SK-MEL-5 (cell line): ENCODE results near the gene GMPS. TPM values are rescaled to one million over a fixed set of nuclear protein-coding genes. Genes with fewer than 3 reads are reported as not detected.
"Not testable (repeated sequence)": the region's sequence is repeated elsewhere in the genome, so short reads cannot be mapped to it uniquely, and the experiment has no call there.

ENCODE experiments used
- DNase-seq: peaks from one replicate; pipeline ENCODE4 v3.0.0-alpha.2; 2016; ENCODE audit warnings: low read depth, low spot score
- in situ Hi-C: cut with HindIII; loops from 2 replicates; pipeline ENCODE4 v1.10.0; 2016; ENCODE audit warnings: low sequenced_read_pairs, high pct_unique_total_duplicates, low pct_unique_long_range_greater_than_20kb
- total RNA-seq: library from RNA; depleted of rRNA; stranded (reverse); fragments of >200 nt; shearing (Covaris generic); gene quantifications from 2 replicates; pipeline ENCODE4 v1.2.3, GENCODE V29; 2014; rRNA removed

Gene GMPS
- total RNA-seq, 1 experiment from 2014 or later = 49.6 TPM

DNA sequence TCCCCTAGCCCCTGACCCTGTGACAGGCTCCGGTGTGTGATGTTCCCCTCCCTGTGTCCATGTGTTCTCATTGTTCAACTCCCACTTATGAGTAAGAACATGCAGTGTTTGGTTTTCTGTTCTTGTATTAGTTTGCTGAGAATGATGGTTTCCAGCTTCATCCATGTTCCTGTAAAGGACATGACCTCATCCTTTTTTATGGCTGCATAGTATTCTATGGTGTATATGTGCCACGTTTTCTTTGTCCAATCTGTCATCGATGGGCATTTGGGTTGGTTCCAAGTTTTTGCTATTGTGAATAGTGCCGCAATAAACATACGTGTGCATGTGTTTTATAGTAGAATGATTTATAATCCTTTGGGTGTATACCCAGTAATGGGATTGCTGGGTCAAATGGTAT is 90.6 kb downstream of the GMPS start:
- in situ Hi-C loops = not testable (repeated sequence)

DNA sequence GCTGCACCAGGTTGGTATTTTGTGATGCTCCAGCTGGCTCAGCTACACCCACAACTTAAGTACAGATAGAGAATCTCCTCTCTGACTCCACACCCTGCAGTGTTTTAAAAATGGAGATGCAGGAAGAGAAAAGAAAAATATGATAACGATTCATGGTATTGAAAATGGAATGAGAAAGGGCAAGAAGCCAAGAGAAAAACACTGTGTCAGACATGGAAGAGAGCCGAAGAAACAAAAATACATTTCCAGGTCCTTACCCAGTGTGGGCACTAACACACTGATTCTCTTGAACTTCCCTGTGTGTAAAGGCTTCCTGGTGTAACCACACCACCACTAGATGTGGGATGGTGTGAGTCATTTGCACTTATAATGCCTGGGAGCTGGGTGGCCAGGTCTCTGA is 93.1 kb downstream of the GMPS start:
- in situ Hi-C loops = no loop called here
- no peak for DNase-seq

More for the DNA sequence above, 90.6 kb downstream of the GMPS start:
- not testable (repeated sequence) for DNase-seq

DNA sequence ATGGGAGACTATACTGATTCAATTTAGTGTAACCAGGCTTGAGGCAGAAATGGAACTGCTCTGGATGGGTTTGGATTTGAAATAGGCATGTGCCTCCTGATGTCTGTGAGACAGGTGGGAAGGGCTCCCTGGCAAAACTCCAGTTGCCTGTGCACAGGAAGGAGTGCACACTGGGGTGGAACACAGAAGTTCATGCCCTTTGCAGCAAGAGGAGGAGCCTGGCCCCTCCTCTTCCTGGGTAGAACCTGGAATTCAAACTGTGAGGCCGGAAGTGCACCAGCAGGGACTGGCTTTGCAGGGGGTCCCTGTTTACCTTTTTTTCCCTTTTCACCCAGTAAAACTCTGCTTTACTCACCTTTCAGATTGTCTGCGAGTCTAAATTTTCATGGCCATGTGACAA is 99.9 kb downstream of the GMPS start:
- DNase-seq = no peak
- in situ Hi-C loops = no loop called here

DNA sequence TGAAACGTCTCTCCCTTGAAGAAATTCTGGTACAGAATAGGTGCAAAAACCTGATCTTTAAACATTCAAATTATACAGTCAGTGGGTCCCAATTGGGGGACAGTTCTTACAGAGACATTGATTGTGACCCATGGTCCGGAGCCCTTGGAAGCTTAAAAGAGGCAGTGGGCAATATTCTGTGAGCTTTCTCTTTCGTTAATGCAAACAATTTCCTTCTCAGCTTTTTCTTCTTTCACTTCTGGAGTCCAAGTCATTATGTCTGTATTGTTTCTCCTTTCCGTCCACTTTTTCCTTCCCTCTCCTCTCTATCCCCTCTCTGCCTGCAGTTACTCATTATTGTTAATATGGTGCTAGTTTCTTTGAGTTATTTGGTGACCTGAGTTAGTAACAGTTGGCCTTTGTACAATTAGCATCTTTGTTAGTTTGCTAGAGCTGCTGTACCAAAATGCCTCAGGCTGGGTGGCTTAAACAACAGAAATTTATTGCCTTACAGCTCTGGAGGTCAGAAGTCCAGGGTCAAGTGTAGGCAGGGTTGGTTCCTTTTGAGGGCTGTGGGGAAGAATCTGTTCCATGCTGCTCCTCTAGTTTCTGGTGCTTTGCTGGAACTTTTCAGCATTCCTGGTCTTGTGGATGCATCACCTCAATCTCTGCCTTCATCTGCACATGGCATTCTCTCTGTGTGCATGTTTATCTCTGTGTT is 102.6 kb downstream of the GMPS start:
- no peak for DNase-seq
- in situ Hi-C loops = no loop called here

DNA sequence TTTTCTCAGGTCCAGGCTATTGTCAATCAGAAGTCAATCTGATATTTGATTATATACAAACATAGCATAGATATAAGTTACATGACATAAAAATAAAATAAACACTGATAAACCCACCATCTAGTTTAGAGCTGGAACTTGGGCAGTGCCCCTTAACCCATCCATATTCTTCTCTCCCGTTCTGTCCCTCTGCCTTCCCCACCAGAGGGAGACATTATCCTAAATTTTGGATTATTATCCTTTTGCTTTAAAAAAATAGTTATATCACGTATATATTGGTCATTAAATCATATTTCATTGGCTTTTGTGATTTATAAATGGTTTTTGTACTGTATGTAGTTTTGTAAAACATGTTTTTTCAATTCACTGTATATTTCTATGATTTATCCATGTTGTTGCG is 107.9 kb downstream of the GMPS start:
- DNase-seq = peak; percentile 42
- in situ Hi-C loops = no loop called here

DNA sequence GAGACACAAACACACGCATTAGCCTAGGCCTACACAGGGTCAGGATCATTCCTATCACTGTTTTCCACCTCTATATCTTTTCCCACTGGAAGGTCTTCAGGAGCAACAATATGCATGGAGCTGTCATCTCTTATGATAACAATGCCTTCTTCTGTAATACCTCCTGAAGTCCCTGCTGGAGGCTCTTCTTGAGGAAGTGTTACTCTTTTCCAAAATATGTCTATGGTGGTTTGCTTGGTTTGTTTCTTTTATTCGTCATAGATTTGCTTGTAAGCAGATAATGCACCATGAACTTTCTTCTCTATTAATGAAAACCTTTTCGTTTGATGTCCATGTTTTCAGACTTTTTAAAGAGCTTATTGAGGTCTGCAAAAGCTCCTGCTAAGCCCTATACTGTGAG is 109.3 kb downstream of the GMPS start:
- in situ Hi-C loops = no loop called here

DNA sequence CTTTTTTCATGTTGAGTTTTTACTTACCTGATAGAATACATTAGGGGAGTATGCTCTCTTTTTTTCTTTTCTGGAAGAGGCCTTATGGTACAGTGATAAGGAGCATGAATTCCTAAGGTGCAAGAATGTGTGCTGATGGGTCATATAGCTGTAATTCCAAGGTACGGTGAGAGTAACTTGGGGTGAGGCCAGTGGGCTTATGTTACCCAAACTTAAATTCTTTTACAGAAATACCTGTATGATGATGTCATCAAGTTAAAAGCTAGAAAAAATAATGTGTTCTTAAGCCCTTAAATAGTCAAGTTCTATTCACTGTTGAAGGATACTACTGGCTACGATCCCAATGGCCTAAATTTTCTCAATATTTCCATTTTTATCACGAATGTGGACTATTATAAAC is 111.2 kb downstream of the GMPS start:
- no peak for DNase-seq
- in situ Hi-C loops = no loop called here

More for the DNA sequence above, 109.3 kb downstream of the GMPS start:
- peak; percentile 7 for DNase-seq

DNA sequence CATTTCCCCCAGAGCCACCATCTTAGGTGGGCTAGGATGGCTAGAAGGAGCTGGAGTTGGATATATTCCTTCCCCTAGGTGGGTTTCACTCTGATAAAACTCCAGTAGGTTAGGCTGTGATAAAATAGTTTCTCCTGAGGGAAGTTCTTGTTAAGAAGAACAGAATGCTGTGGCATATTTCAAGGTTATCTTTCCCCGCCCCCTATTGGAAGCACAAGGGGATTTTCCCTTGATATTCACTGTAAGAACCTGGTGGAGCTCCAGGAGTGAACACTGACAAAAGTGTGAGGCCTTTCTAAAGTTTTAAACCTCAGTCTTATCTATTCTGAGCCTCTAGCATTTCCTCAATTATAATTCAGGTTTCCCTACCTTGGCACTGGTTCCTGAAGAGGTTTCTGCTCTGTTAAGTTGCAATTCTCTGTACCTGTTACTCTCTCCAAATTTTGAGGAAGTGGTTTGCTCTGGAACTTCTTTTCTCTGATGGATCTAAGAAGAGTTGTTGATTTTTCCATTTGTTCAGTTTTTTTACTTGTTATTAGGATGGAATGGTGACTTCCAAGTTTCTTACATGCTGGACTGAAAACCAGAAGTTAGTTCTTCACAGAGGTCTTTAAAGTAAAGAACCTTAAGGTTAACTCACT is 113.5 kb downstream of the GMPS start:
- in situ Hi-C loops = no loop called here
- peak; percentile 15 for DNase-seq

DNA sequence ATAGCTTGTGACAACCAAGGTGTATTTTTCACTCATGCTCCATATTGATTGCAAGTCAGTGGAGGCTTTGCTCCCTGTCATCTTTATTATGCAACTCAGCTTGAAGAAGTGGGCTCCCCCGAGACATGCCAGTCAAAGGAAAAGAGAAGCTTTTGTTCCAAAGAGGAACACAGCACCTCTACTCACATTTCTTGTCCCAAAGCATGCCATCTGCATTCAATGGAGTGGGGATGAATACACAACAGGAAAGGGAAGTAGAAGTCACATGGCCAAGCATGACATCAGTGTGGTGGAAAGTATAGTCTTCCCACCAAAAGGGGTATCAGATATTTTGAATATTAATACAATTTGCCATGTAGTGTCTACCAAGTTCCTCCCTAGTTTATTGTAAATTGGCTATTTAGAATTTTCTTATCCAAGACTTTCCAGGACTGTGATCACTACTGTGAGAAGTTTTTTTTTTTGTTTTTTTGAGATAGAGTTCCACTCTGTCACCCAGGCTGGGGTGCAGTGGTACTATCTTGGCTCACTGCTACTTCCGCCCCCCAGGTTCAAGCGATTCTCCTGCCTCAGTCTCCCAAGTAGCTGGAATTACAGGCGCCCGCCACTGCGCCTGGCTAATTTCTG is 114.5 kb downstream of the GMPS start:
- peak; percentile 46 for DNase-seq
- in situ Hi-C loops = no loop called here

DNA sequence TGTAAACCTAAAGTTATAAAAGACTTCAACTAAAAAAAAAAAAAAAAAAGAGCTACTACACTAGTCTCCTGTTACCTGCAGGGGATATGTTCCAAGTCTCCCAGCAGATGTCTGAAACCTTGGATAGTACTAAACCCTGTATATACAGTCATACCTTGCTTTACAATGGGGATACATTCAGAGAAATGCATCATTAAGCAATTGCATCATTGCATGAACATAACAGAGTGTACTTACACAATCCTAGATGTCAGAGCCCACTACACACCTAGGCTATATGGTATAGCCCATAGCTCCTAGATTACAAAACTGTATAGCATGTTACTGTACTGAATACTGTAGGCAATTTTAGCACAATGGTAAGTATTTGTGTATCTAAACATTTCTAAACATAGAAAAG is 119.1 kb downstream of the GMPS start:
- in situ Hi-C loops = no loop called here
- no peak for DNase-seq

DNA sequence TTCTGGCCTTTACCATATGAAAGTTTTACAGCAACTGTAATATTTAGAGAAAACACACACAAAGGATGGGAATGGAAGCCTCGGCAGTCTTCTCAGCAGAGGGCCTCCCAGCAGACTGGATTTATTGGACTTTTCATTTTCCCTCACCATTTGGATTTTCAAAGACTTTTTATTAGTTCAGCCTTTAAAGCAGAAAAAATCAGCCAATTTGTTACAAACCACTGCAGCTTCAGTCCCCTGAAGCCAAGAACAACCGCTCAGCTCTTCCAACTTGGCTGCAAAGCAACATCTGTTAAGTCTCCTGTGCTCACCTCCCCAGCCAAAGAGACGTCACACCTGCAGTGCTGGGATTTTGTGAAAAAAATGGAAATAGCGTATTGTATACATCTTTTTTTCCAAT is 120.8 kb downstream of the GMPS start:
- in situ Hi-C loops = no loop called here

DNA sequence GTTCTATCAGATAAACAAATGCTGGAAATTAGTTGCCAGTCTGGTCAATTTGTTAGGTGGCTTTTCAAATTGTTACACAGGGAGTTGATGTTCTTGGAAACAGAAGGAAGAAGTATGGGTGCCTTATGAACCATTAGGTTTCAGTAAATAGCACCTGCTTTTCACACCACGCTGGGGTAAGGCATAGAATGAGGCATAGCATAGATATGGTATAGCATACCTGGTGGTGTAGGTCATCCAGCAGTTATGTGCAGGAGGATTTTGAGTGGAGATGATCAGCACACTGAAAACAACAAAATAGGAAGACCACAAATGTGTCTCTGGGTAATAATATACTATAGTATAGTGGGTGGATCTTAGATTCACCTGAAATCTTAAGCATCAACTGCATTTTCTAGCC is 121.4 kb downstream of the GMPS start:
- in situ Hi-C loops = no loop called here
- no peak for DNase-seq

More for the DNA sequence above, 120.8 kb downstream of the GMPS start:
- no peak for DNase-seq

Other genes with a start within 250 kb of the GMPS start
- 0.26 and 0.35 TPM in 2 replicates for gene PLCH1, start 125.6 kb upstream of the GMPS start, total RNA-seq
- gene C3orf33, start 64.4 kb upstream of the GMPS start, total RNA-seq = 12.8 and 15.1 TPM in 2 replicates
- gene SLC33A1, start 16.2 kb upstream of the GMPS start, total RNA-seq = 60.9 and 66.0 TPM in 2 replicates
- 0.66 and 0.90 TPM in 2 replicates for gene KCNAB1, start 249.9 kb downstream of the GMPS start, total RNA-seq